NCI-H345 treated with DMSO at 0.1 percent for 48 hours (cell line): ENCODE results near the gene KRT6C.
A peak's percentile ranks its signal among the peaks of the same experiment; 100 is the strongest.
"Not testable (repeated sequence)": the region's sequence is repeated elsewhere in the genome, so short reads cannot be mapped to it uniquely, and the experiment has no call there.

Source experiments
- DNase-seq: peaks from one replicate; lab custom pipeline; 2025; ENCODE audit not compliant: unreplicated experiment; lab: John Stamatoyannopoulos, UW

Gene KRT6C

DNA sequence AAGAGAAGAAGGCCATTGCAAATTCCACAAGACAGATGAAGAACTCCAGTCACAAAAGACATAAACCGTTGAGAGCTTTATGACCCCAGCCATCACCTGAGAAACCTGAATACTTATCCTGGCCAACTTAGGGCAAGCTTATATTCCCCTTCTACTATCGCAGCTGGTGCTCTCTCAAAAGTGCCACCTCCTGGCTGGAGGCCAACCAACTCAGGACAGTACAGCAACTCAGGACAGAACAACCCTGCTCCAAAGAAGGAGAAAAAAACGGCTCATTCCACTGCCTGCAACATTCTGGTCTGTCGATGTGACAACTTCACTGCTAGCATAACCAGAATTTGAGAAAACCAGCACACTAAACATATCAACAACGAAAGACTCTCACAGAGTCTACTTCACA is 11.9 kb downstream of the KRT6C start:
- no peak for DNase-seq

DNA sequence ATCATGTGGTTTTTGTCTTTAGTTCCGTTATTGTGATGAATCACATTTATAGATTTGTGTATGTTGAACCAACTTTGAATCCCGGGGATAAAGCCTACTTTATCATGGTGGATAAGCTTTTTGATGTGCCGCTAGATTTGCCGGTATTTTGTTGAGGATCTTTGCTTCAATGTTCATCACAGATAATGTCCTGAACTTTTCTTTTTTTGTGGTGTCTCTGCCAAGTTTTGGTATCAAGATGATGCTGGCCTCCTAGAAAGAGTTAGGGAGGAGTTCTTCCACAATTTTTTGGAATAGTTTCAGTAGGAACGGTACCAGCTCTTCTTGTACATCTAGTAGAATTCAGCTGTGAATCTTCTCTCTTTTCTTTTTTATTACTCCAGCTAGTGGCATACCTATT is 14.7 kb downstream of the KRT6C start:
- DNase-seq: no peak

DNA sequence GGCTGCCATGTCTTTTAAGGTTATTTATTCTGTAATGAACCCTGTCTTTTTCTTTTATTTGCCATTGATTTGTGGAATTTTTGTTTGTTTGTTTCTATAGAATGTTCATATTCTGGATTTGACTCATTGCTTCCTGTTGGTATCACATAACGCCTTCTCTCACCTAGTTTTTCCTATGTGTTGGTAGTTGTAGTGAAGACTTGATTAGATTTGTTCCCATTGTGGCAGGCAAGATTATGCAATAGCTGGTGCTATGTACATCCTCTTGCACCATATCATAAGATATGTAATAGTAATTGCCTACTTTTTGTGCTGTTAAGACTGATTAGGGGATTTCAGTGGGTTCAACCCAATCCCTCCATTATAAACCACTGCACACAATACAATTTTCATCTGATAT is 17.8 kb downstream of the KRT6C start:
- DNase-seq: no peak

DNA sequence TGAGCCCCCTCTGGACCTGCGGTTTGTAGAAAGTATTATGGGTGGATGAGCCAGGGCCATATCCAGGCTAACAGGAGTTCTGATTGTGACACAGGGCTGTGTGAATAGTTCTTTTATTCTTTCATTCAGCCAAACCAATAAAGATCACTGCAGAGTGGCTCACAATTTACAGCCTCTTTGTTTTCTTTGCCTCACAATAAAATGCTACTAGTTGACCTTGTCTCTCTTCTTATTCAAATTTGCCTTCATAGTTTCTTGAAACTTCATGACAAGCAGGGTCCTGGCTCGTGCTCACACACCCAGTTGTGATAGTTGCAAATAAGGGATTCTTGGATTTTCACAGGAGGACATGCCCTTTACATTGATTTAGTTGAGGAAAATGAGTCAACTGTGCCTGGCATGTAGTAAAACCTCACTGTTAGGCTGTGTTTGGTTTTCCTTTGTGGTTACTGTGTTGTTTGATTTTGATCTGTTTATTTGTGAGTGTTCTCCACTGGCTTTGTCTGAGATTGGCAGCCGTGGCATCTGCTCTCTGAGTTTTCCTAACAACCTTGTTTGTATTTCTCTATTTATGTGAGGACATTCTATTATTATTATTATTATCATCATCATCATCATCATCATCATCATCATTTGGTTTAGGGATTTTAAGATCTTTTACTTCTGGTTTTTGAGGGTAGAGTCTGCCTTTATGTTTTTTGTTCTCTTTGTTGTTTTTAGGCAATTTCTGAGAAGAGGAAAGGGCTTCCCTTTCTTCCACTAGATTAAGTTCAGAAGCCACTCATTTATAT is 19.0 kb downstream of the KRT6C start:
- DNase-seq: peak; percentile 20

DNA sequence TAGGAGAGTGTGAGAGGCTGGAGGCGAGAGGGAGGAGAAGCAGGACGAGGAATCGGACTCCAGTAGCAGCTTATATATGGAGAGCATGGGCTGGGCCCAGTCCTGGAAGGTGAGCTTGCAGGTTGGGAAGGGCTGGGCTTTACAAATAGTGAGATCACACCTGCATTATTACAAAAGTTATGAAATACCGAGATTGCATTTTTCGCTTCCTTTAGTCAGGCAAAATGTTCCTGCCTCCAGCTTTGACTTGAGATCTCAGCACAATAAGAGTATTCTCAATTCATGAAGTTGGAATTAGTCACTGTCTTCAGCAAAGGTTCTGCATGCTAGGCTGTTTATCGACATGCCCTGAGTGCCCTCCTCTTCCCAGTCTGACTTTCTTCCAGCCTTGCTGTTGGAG is 21.5 kb downstream of the KRT6C start, which contains the start of gene KRT6B:
TSS of gene KRT6B (minus strand) at position 46 of the 400 bp plus-strand sequence. CDS start 68 bp downstream, outside the sequence.
- DNase-seq: no peak

DNA sequence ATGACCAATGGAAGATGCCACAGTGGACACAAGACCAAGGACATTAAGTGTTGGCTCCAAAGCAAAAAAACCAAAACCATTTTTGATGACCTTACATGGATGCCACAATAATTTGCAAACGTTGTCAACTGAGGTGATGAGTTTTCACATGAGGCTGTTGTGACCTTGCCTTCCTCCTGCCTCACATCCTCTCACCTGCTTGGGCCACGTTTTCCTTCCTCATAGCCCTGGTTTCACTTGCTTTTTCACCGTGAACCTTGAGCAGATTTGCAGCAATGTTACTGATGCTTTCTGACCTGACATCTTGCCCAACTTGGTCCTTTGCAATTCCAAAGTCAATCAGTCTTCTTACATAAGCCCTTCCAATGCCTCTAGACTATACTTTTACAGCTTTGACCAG is 25.4 kb downstream of the KRT6C start:
- DNase-seq: no peak

DNA sequence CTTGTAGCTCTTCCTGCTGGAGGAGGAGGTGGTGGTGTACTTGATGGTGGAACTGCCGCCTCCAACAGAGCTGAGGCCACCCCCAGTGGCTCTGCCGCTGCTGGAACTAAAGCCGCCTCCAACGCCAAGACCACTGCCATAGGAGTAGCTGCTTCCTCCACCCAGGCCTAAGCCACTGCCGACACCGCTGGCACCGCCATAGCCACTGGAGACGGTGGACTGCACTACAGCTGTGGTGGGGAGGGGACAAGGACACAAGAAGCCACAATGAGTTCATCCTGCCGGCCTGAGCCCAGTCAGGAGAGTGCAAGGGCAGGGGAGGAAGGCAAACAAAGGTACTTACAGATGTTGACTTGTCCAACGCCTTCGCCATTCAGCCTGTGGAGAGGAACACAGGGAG is 26.4 kb downstream of the KRT6C start:
- not testable (repeated sequence) for DNase-seq

DNA sequence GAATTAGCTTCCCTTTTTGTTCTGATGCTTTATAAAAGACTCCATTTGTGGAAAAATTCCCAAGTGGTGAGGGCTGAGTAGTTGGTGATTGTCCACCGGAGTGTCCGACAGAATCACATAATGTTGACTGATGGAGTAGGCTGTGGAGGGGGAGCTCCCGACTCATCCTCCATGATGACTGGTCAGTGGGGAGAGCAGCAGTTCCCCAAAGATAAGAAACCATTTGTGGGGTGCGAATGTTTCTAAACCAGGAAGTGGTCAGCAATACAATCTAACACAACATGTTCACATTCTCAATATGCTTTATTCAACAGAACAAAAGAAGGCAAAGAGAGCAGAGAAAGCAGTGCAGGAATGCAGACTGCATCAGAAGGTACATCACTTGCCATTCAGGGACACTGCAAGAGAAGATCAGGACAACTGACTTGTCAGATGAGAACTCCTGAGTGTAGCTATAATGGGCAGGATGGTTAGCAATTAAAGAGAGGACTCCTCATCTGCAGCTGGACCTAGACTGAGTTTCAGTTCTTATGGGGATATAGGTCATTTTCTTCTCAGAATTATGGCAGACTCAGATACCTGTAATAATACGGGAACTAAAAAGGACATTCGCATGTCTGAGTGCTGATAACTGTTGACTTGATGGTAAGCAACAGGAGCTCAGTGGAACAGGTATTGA is 27.1 kb downstream of the KRT6C start:
- DNase-seq: no peak

DNA sequence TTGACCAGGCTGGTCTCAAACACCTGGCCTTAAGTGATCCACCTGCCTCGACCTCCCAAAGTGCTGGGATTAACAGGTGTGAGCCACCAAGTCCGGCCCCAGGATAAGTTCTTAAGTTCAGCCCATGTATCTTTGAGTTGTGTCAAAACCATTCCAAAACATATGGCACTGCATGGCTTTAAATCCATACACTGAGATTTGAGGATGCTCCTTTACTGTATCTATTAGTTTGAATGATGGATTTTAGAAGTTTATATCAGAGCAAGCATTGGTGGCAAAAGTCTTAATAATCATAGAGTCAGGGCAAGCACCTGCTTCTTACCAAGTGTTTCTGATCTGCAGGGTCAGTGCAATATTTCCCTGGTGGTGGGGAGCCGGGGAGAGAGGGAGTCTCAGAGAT is 27.7 kb downstream of the KRT6C start:
- no peak for DNase-seq

DNA sequence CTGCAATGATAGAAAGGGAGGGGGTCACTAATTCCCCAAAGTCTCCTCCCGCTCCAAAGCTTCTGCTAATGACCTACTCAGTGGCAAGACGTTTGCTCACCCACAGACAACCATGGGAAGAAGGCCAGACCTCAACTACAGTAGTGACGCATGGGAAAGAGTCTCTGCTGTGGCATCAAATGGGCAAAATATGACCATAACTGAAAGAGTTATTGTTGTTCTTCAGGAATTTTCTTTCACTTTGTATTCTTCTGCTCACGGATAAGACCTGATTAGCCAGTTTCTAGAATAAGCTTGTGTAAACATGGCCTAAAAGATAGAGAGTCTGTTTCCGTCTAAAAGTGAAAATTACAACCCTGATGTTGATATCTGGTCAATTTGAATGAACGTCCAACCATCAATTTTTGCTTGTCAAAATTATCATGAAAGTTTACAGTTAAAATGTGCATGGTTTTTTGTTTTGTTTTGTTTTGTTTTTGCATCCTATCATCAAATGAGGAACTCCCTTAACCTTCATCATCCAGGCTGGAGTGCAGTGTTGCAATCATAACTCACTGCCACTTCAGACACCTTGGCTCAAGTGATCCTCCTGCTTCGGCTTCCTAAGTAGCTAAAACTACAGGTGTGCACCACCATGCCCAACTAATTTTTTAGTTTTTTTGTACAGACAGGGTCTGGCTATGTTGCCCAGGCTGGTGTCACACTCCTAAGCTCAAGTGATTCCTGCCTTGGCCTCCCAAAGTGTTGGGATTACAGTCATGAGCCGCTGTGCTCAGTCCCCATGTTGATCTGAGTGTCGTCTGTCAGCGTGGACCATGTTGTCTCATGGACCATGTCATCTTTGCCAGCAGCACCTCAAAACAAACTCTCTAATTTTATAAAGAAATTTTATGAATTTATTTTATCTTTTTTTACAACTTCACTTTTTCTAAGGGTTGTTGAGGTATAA is 28.7 kb downstream of the KRT6C start:
- no peak for DNase-seq

DNA sequence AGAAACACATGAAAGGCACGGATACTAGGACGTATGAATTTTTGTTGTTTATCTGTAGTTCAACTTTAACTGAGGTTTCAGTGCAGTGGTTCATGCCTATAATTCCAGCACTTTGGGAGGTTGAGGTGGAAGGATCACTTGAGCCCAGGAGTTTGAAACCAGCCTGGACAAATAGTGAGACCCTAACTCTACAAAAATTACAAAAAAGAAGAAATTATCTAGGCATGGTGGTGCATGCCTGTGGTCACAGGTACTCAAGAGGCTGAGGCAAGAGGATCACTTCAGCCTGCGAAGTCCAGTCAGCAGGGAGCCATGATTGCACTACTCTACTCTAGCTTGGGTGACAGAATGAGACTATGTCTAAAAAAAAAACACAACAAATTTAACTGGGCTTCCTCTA is 29.6 kb downstream of the KRT6C start:
- no peak for DNase-seq

DNA sequence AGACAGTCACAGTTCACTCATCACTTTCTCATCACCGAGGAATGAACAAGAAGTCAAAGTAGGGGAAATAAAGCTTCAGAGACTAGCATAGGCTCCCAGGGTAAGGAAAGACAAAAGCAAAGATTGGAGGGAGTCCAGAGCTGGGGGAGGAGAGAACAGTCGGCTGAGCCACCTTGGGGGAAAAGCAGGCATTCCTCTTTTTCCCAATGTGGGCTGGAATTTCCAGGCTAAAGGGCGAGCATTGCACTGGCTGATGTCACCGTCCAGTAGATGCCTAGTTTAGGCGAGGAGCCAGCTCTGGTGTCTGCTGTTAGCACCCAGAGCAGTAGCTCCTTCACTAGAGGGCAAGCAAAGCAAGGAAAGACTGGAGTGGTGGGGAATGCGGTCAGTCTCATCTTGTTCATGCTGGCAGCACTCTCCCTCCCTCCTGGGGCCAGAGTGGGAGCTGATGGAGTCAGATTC is 31.0 kb downstream of the KRT6C start:
- DNase-seq: no peak

DNA sequence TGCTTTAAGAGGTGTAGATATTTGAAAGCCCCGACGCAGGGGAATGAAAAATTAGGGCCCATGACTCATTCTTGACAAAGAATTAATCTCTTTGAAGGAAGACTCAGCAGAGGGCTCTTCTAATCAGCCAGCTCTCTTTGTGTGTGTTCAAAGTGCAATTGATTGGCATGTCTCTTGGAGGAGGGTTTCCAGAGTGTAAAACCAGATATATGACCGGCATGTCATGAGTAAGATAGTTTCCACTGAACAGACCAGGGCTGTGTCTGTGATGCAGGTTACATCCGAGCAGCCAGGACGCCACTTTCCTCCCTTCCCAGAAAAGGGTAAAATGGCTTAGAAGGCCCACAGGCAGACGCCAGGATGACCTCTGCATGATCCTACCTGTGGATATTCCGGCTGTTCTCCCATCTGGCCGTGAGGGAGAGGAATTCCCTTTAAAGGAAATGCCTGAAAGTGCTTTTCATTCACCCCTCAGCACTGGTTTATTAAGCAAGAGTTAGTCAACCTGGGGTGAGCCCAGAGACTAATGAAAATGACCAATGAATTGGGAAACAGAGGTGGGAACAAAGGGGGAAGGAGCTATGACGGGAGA is 32.2 kb downstream of the KRT6C start:
- DNase-seq: no peak

DNA sequence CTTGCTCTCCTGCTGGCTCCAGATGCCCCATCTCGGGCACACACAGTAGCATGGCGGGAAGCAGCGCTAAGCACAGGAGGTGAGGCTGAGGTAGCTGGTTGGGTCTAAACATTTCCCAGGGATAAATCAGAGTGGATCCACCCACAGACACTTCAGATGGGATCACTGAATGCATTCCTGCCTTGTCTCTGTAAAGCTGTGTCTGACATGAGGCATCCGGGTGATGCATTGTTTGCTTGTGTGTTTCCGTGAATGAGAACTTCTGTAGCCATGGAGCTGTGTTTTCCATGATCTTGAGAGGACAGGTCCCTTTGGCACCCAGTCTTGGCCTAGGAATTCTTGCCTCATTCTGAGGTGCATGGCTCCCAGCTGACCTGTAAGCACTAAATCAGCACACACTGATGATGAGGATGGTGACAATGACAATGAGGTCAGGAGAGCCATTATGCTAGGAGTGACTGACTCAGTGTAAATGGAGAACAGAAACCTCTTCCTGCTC is 32.7 kb downstream of the KRT6C start:
- no peak for DNase-seq

DNA sequence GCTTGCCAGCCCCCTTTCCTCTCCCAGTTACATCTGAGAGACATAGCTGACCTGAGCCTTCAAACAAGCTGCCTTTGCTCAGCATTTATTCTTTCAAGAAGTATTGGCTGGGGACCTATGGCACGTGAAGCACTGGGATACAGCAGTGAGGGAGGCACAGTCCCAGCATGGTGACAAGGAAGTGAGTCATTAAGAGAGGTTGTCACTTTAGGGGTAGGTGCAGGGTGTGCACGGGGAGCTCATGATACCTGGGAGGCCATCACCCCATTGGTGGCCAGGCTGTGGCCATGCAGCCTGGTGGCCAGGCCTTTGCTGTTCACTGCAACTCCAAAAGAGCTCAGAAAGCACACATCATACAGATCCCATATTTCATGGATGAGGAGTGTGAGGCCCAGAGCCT is 33.8 kb downstream of the KRT6C start:
- no peak for DNase-seq

DNA sequence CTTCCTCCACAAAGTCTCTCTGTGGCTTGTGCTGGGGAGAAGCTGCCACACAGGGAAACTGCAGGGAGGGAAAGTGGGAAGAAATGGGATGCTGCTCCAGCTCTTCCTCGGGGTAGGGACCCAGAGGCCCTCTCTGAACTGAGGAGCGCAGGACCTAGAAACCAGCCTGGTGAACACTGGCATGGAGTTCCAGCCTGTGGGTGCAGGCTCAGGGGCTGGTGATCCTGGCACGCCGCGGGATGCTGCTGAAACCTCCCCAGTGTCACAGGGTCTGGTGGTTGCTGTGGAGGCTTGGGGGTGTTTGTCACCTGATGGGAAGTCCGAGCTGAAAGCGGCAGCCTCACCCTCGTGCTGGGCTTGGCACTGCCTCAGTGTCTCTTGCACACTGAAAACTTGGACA is 34.2 kb downstream of the KRT6C start:
- DNase-seq: no peak

DNA sequence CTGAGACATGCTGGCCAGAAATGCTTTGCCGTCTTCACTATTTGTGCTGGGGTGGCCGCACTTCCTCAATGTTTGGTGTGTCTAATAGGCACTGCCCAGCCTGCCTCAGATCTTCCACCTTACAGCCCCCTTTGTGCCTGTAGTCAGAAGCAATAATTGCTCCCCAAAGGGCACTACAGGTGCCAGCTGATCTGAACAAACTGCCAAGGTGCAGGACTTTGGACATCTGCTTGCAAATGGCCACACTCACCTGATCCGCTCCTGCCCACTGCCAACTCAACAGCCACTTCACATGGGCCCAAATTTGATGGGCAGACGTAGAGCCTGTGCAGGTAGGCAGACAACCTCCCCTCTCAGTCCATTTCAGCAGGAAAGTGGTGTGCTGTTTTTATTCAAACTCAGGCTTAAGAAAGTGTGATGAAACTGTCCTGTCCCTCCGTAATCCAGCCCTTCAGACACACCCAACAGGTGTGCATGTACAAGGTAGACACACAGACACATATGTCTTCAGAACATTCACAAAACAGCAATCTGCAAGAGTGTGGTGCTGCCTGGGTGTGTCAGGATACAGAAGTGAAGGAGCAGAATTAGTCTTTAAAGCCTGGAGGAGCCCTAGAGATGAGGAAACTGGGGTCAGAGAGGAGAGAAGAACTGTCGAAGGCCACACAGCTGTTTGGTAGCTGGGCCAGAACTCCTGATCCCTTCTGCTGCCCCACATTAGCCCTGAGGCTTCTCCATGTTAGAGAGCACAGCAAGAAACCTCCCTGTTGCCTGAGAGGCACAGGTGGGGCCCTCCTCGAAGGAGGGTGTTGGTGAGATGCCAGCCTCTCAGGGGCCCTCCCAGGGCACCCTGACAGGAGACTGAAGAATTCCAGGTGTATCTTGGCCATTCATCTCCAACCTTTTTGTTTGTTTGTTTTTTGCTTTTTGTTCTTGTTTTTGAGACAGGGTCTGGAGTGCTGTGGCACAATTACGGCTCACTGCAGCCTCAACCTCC is 35.0 kb downstream of the KRT6C start:
- DNase-seq: no peak

DNA sequence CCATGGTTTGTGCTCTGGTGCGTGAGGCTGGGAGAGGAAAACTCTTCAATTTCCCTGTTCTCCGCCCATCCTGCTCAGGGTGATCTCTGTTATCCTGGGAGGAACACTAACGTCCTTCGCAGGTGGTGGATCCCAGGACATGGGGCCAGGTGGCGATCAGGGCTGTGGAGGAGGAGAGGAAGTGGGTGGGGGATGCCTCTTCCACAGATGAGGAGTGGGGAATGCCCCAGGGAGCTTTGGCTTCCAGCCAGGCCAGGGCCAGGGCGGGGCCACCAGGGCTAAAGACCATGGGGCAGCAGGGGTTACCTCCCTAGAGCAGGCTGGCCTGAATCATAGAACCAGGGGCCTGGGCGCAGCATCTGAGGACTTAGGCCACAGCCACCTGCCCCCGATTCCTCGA is 36.1 kb downstream of the KRT6C start:
- DNase-seq: no peak

DNA sequence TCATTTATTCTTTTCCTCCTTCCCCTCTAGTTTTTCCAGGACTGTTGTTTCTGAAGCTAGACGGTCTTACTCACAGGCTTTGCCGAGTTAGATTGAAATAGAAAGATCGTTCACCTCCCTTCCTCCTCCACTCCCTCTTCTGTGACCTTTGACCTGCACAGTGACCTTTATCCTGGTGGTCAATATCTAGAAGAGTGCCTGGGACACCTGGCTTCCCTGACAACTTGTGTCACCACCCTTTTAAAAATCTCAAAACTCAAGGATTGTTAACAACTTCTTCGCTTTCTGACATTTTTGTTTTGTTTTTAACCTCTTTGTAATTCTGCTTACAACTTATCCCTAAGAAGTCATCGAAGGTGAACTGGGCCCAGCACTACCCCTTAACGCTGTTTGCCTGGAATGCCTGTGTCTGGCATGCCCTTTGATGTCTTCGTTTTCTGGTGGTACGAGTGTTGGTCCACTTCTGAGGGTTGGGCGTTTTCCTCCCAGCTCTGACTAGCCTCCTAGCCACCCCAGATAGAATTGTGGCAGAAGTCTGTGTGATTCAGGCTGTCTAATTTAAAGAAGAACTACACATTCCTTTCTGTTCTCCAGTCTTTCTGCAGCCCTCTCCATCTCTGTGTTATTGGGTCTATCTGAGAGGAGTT is 36.7 kb downstream of the KRT6C start:
- no peak for DNase-seq
